ENCODE results near the gene PXMP2.
A peak's percentile ranks its signal among the peaks of the same experiment; 100 is the strongest.
"Not testable (repeated sequence)": the region's sequence is repeated elsewhere in the genome, so short reads cannot be mapped to it uniquely, and the experiment has no call there.

The PXMP2 gene

GRCh38 chr12:132677492-132677891, 9.9 kb upstream of the PXMP2 start:
- no peak overlapping the region for H3K9ac ChIP-seq (ENCODE audit: low read depth, low read length)
- H3K36me3 ChIP-seq (ENCODE audit: control insufficient read depth, insufficient read depth, low read length) = peaks cover 56% of the 10 kb centered on the region
- no peaks in the 10 kb centered on the region for H3K9me3 ChIP-seq (ENCODE audit: control insufficient read depth, insufficient read depth, low read length)
- H3K27me3 ChIP-seq (ENCODE audit: control insufficient read depth, insufficient read depth, low read length) = no peaks in the 10 kb centered on the region
- H3K4me1 ChIP-seq (ENCODE audit: control insufficient read depth, insufficient read depth, low read length) = no peaks in the 10 kb centered on the region
- H3K4me3 ChIP-seq (ENCODE audit: low read depth, low read length) = no peak overlapping the region

GRCh38 chr12:132685400-132685799, 2.0 kb upstream of the PXMP2 start:
- Histone ChIP-seq H3K4me3 (ENCODE audit: low read depth, low read length) (no peak overlapping the region), H3K36me3 (ENCODE audit: control insufficient read depth, insufficient read depth, low read length) (no peaks in the 10 kb centered on the region), H3K4me1 (ENCODE audit: control insufficient read depth, insufficient read depth, low read length) (no peaks in the 10 kb centered on the region), H3K9me3 (ENCODE audit: control insufficient read depth, insufficient read depth, low read length) (no peaks in the 10 kb centered on the region), H3K27me3 (ENCODE audit: control insufficient read depth, insufficient read depth, low read length) (peaks cover 11% of the 10 kb centered on the region), H3K9ac (ENCODE audit: low read depth, low read length) (no peak overlapping the region)

DNA sequence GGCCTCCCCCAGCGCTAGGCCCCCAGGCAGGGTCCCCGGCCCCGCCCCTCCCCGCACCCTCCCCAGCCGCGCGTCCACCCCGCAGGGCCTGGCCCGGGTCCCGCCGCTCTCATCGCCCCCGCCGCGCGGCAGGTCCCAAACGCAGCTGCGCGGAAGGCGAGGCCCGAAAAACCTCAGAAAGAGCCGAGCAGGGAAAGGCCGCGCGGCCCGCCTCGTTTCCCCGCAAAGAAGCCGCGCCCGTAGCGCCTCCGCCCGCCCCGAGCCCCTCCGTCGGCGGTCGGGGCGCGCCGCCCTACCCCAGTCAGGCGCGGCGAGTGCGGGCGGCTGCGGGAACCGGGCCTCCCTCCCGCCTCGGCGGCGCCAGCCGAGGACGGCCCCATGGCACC, 569 bp upstream of the PXMP2 start:
- H3K9ac ChIP-seq (ENCODE audit: low read depth, low read length) = peak overlapping the region; percentile 70
- no peaks in the 10 kb centered on the region for H3K4me1 ChIP-seq (ENCODE audit: control insufficient read depth, insufficient read depth, low read length)
- peak overlapping the region; percentile 52 for H3K4me3 ChIP-seq (ENCODE audit: low read depth, low read length)
- peaks cover 11% of the 10 kb centered on the region for H3K27me3 ChIP-seq (ENCODE audit: control insufficient read depth, insufficient read depth, low read length)
- no peaks in the 10 kb centered on the region for H3K36me3 ChIP-seq (ENCODE audit: control insufficient read depth, insufficient read depth, low read length)
- H3K9me3 ChIP-seq (ENCODE audit: control insufficient read depth, insufficient read depth, low read length) = no peaks in the 10 kb centered on the region

- H3K36me3 ChIP-seq (ENCODE audit: control insufficient read depth, insufficient read depth, low read length) = no peaks in the 10 kb centered on the region
- H3K9ac ChIP-seq (ENCODE audit: low read depth, low read length) = no peak overlapping the region
- H3K4me1 ChIP-seq (ENCODE audit: control insufficient read depth, insufficient read depth, low read length) = no peaks in the 10 kb centered on the region
- H3K4me3 ChIP-seq (ENCODE audit: low read depth, low read length) = peak overlapping the region; percentile 18
- no peaks in the 10 kb centered on the region for H3K9me3 ChIP-seq (ENCODE audit: control insufficient read depth, insufficient read depth, low read length)
- H3K27me3 ChIP-seq (ENCODE audit: control insufficient read depth, insufficient read depth, low read length) = peaks cover 11% of the 10 kb centered on the region
These were observed 1.8 kb downstream of the PXMP2 start for GRCh38 chr12:132689227-132689626.

DNA sequence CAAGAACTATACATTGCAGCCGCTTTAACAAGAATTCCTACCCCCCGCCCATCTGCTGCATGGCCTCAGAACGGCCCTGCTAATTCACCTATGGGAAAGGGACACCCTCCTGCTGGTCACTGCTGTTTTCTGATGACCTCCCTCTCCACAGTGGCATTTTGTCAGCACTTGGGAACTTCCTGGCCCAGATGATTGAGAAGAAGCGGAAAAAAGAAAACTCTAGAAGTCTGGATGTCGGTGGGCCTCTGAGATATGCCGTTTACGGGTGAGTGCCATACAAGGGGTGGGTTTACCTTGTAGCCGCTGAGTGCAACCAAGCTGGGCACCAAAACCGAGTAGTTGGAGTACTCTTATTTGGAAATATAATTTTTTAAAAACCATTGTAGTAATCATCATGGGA, 2.7 kb downstream of the PXMP2 start:
- no peaks in the 10 kb centered on the region for H3K36me3 ChIP-seq (ENCODE audit: control insufficient read depth, insufficient read depth, low read length)
- H3K9ac ChIP-seq (ENCODE audit: low read depth, low read length) = no peak overlapping the region
- H3K27me3 ChIP-seq (ENCODE audit: control insufficient read depth, insufficient read depth, low read length) = peaks cover 11% of the 10 kb centered on the region
- no peak overlapping the region for H3K4me3 ChIP-seq (ENCODE audit: low read depth, low read length)
- H3K9me3 ChIP-seq (ENCODE audit: control insufficient read depth, insufficient read depth, low read length) = no peaks in the 10 kb centered on the region
- H3K4me1 ChIP-seq (ENCODE audit: control insufficient read depth, insufficient read depth, low read length) = no peaks in the 10 kb centered on the region

DNA sequence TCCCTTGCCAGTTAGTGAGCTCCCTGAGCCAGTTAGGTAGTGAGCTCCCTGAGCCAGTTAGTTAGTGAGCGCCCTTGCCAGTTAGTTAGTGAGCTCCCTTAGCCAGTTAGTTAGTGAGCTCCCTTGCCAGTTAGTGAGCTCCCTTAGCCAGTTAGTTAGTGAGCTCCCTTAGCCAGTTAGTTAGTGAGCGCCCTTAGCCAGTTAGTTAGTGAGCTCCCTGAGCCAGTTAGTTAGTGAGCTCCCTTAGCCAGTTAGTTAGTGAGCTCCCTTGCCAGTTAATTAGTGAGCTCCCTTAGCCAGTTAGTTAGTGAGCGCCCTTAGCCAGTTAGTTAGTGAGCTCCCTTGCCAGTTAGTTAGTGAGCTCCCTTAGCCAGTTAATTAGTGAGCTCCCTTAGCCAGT, 4.6 kb downstream of the PXMP2 start:
- H3K9ac ChIP-seq (ENCODE audit: low read depth, low read length); H3K36me3 ChIP-seq (ENCODE audit: control insufficient read depth, insufficient read depth, low read length); H3K4me1 ChIP-seq (ENCODE audit: control insufficient read depth, insufficient read depth, low read length); H3K4me3 ChIP-seq (ENCODE audit: low read depth, low read length); H3K9me3 ChIP-seq (ENCODE audit: control insufficient read depth, insufficient read depth, low read length): not testable (repeated sequence)
- peaks cover 11% of the 10 kb centered on the region for H3K27me3 ChIP-seq (ENCODE audit: control insufficient read depth, insufficient read depth, low read length)

DNA sequence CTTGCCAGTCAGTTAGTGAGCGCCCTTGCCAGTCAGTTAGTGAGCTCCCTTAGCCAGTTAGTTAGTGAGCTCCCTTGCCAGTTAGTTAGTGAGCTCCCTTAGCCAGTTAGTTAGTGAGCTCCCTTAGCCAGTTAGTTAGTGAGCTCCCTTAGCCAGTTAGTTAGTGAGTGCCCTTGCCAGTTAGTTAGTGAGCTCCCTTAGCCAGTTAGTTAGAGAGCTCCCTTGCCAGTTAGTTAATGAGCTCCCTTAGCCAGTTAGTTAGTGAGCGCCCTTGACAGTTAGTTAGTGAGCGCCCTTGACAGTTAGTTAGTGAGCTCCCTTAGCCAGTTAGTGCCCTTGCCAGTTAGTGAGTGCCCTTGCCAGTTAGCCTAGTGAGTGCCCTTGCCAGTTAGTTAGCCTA, 7.5 kb downstream of the PXMP2 start:
- not testable (repeated sequence) for H3K9ac ChIP-seq (ENCODE audit: low read depth, low read length)

GRCh38 chr12:132695431-132695830, 8.0 kb downstream of the PXMP2 start:
- H3K36me3 ChIP-seq (ENCODE audit: control insufficient read depth, insufficient read depth, low read length) = peaks cover 7% of the 10 kb centered on the region
- no peak overlapping the region for H3K9ac ChIP-seq (ENCODE audit: low read depth, low read length)
- no peaks in the 10 kb centered on the region for H3K27me3 ChIP-seq (ENCODE audit: control insufficient read depth, insufficient read depth, low read length)
- H3K4me3 ChIP-seq (ENCODE audit: low read depth, low read length) = no peak overlapping the region
- no peaks in the 10 kb centered on the region for H3K9me3 ChIP-seq (ENCODE audit: control insufficient read depth, insufficient read depth, low read length)
- no peaks in the 10 kb centered on the region for H3K4me1 ChIP-seq (ENCODE audit: control insufficient read depth, insufficient read depth, low read length)

More for the DNA sequence above, 7.5 kb downstream of the PXMP2 start:
- H3K27me3 ChIP-seq (ENCODE audit: control insufficient read depth, insufficient read depth, low read length); H3K4me3 ChIP-seq (ENCODE audit: low read depth, low read length); H3K36me3 ChIP-seq (ENCODE audit: control insufficient read depth, insufficient read depth, low read length); H3K4me1 ChIP-seq (ENCODE audit: control insufficient read depth, insufficient read depth, low read length); H3K9me3 ChIP-seq (ENCODE audit: control insufficient read depth, insufficient read depth, low read length): not testable (repeated sequence)

GRCh38 chr12:132698341-132698740, 11.0 kb downstream of the PXMP2 start:
- Histone ChIP-seq H3K27me3 (ENCODE audit: control insufficient read depth, insufficient read depth, low read length) (no peaks in the 10 kb centered on the region), H3K36me3 (ENCODE audit: control insufficient read depth, insufficient read depth, low read length) (peaks cover 12% of the 10 kb centered on the region), H3K9ac (ENCODE audit: low read depth, low read length) (no peak overlapping the region), H3K4me1 (ENCODE audit: control insufficient read depth, insufficient read depth, low read length) (no peaks in the 10 kb centered on the region), H3K4me3 (ENCODE audit: low read depth, low read length) (no peak overlapping the region), H3K9me3 (ENCODE audit: control insufficient read depth, insufficient read depth, low read length) (no peaks in the 10 kb centered on the region)

- no peaks in the 10 kb centered on the region for H3K4me1 ChIP-seq (ENCODE audit: control insufficient read depth, insufficient read depth, low read length)
- H3K4me3 ChIP-seq (ENCODE audit: low read depth, low read length) = no peak overlapping the region
- no peaks in the 10 kb centered on the region for H3K27me3 ChIP-seq (ENCODE audit: control insufficient read depth, insufficient read depth, low read length)
- H3K36me3 ChIP-seq (ENCODE audit: control insufficient read depth, insufficient read depth, low read length) = peaks cover 12% of the 10 kb centered on the region
- H3K9me3 ChIP-seq (ENCODE audit: control insufficient read depth, insufficient read depth, low read length) = no peaks in the 10 kb centered on the region
- H3K9ac ChIP-seq (ENCODE audit: low read depth, low read length) = no peak overlapping the region
These were observed 12.9 kb downstream of the PXMP2 start for GRCh38 chr12:132700212-132700822.

DNA sequence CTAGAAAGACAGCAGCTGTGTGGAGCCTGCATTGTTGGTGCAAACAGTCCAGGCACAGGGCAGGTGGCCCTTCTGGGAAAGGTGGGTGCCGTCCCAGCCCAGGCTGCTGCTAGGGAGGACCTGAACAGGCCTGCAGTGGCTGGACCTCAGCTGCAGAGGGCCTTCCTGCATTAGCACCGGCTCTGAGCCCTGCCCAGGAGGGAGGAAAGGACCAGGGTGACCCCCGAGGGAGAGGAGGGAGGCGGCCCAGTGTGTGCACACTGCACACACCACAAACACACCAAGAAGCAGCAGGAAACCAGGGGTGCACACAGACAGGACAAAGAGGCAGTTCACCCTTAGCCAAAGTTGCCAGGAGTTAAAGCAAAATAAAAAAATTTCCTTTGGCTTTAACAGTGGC, 15.3 kb downstream of the PXMP2 start:
- H3K9ac ChIP-seq (ENCODE audit: low read depth, low read length) = no peak overlapping the region
- no peaks in the 10 kb centered on the region for H3K9me3 ChIP-seq (ENCODE audit: control insufficient read depth, insufficient read depth, low read length)
- no peaks in the 10 kb centered on the region for H3K4me1 ChIP-seq (ENCODE audit: control insufficient read depth, insufficient read depth, low read length)
- H3K4me3 ChIP-seq (ENCODE audit: low read depth, low read length) = no peak overlapping the region
- H3K36me3 ChIP-seq (ENCODE audit: control insufficient read depth, insufficient read depth, low read length) = peaks cover 5% of the 10 kb centered on the region
- no peaks in the 10 kb centered on the region for H3K27me3 ChIP-seq (ENCODE audit: control insufficient read depth, insufficient read depth, low read length)

DNA sequence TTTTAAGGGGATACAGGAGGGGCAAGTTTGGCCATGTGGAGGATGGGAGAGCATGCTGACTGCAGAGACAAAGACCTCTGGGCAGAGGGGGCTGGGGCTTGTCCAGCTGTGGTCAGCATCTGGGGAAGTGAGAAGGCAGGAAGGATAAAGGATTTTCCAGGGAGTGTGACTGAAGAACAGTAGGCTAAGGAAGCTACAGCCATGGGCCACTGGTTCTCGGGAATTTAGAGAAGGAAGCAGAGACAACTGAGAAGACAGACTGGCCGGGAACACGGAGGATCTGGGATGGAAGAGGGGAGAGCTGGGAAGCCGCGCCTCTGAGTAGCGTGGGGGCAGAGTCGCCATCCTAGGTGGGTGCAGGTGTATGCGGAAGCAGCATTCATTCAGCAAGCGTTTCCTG, 16.3 kb downstream of the PXMP2 start:
- peaks cover 5% of the 10 kb centered on the region for H3K36me3 ChIP-seq (ENCODE audit: control insufficient read depth, insufficient read depth, low read length)
- no peaks in the 10 kb centered on the region for H3K4me1 ChIP-seq (ENCODE audit: control insufficient read depth, insufficient read depth, low read length)
- H3K4me3 ChIP-seq (ENCODE audit: low read depth, low read length) = no peak overlapping the region
- no peaks in the 10 kb centered on the region for H3K9me3 ChIP-seq (ENCODE audit: control insufficient read depth, insufficient read depth, low read length)
- H3K9ac ChIP-seq (ENCODE audit: low read depth, low read length) = peak overlapping the region; percentile 24
- H3K27me3 ChIP-seq (ENCODE audit: control insufficient read depth, insufficient read depth, low read length) = no peaks in the 10 kb centered on the region

Measured in iPS-15b (cell line).